ENCODE measurements around the gene ACADL. TPM values are rescaled to one million over a fixed set of nuclear protein-coding genes. Genes with fewer than 3 reads are reported as not detected.
"Not testable (repeated sequence)": the region's sequence is repeated elsewhere in the genome, so short reads cannot be mapped to it uniquely, and the experiment has no call there.

The ACADL gene
- total RNA-seq, 1 donor from 2014 or later = not detected

DNA sequence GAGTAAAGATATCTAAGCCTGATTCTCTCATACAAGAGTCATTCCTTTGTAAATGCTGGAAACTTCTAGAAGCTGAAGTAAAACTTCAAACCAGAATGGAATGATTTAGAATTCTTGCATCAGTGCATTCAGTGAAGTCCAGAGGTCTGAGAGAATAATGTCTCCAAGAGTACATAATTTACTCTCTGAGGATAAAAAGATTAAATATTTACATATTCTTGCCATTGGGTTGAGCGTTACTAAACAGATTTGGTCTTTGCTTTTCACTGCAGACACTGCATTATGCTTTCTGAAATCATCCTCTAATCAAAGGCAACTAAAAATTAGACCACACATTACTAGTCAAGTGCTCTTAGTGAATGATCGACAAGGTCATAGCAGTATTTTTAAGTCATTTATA lies 27.5 kb downstream of the ACADL start:
- H3K36me3 Mint-ChIP-seq (ENCODE audit: low read depth) = no peaks in the 10 kb centered on the region
- no peak overlapping the region for H3K27ac Mint-ChIP-seq
- intact Hi-C loops (cut with micrococcal nuclease) = loop anchor here (5.0 to 10.0 kb wide), 3 partner anchors 773 to 1800 kb away; partner anchors contain the start of gene MAP2
- DNase-seq (ENCODE audit: low spot score) = no peak
- H3K4me3 Mint-ChIP-seq (ENCODE audit: low read depth) = no peak overlapping the region
- peaks cover 12% of the 10 kb centered on the region for H3K27me3 Mint-ChIP-seq (ENCODE audit: low read depth)
- H3K4me1 Mint-ChIP-seq (ENCODE audit: low read depth) = peaks cover 3% of the 10 kb centered on the region
- H3K9me3 Mint-ChIP-seq = no peaks in the 10 kb centered on the region

DNA sequence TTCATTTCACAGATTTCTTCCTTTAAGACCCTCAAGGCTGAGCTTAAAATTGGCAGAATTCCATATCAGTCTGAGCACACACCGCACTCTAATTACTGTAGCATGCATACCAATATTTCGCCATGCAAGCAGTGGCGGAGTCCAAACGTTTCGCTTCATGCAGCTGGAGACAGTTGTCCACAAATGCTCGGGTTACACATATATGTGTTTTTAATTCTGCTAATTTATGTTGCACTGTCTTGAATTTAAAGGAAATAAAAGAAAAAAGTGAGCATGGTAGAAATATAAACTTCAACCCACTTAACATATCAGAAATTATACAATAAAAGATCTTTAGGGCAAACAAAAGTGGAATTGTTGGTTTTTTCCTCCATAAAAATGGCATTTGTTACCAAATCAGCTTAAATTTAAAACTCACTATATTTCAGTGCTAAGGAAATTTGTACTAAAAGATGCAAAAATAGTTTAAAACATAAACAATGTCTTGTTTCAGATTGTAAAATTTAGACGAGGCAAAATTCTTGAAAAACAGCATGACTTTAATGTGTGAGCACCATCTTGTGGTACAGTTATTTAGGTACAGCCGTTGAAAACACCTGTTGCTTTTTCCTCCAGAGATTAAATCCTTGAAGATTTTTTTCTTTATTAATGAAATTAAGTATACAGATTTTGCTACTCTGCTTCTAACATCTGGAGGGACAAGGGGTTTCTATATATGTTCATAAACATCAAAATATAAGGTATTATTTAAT lies 30.0 kb downstream of the ACADL start:
- no peaks in the 10 kb centered on the region for H3K36me3 Mint-ChIP-seq (ENCODE audit: low read depth)
- H3K4me3 Mint-ChIP-seq (ENCODE audit: low read depth) = no peak overlapping the region
- peaks cover 3% of the 10 kb centered on the region for H3K4me1 Mint-ChIP-seq (ENCODE audit: low read depth)
- intact Hi-C loops (cut with micrococcal nuclease) = loop anchor here (1.0 to 10.0 kb wide), 4 partner anchors 218 to 1798 kb away; partner anchors contain the start of gene MAP2
- DNase-seq (ENCODE audit: low spot score) = no peak
- H3K27ac Mint-ChIP-seq = no peak overlapping the region
- H3K9me3 Mint-ChIP-seq = no peaks in the 10 kb centered on the region
- peaks cover 10% of the 10 kb centered on the region for H3K27me3 Mint-ChIP-seq (ENCODE audit: low read depth)

DNA sequence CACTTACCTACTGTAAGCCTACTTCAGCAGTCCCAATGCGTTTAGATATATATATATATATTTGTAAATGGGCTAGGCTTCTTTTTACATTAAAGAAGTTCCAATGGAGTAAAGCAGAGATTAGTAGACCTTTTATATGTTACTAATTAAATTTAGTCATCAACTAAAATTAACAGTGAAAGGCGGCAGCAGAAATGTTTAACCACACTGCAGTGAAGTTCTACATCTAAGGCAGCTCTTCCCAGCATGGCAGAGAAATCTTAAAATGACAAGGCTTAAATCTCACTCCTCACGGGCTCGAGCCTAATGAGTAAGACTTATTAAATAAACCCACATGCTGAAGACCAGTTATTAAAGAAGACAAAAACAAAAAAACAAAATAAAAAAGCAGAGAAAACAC lies 34.9 kb downstream of the ACADL start:
- Mint-ChIP-seq H3K27ac (no peak overlapping the region), H3K4me3 (ENCODE audit: low read depth) (no peak overlapping the region), H3K36me3 (ENCODE audit: low read depth) (no peaks in the 10 kb centered on the region), H3K4me1 (ENCODE audit: low read depth) (no peaks in the 10 kb centered on the region), H3K27me3 (ENCODE audit: low read depth) (peaks cover 13% of the 10 kb centered on the region), H3K9me3 (peaks cover 12% of the 10 kb centered on the region)
- no peak for DNase-seq (ENCODE audit: low spot score)
- intact Hi-C loops (cut with micrococcal nuclease) = loop anchor here (10.0 kb wide), 2 partner anchors 766 to 856 kb away; partner anchors contain the start of gene MAP2

DNA sequence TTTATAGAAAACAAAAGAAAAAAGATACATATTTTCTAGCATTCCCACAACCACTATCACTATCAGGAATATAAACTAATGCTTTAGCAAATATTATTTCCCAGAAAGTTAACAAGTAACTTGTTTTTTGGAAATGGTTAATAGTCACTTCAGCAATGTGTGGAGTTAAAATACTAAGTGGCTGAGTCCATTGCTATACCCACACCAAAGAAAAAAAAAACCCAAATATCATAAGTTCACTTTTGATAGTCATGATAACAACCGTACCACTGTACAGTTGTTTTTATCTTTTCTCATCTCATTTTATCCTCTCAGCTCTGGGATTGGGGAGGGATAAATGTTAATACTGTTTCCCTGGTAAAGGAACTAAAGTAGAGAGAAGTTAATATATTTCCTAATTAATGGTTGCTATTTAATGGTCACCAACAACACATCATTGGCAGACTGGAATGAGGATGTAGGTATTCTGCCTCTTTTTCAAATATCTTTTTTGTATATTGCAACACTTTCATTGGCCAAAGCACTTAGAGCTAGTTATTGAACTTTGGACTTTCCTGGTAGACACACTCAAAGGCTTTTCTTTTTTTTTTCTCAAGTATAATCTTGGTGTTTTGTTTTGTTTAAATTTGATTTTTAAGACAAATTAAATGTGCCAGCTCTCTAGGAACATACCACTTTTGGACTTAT lies 35.7 kb downstream of the ACADL start:
- DNase-seq (ENCODE audit: low spot score) = no peak
- intact Hi-C loops (cut with micrococcal nuclease) = loop anchor here (10.0 kb wide), 2 partner anchors 765 to 855 kb away; partner anchors contain the start of gene MAP2
- H3K4me1 Mint-ChIP-seq (ENCODE audit: low read depth) = no peaks in the 10 kb centered on the region
- peaks cover 3% of the 10 kb centered on the region for H3K36me3 Mint-ChIP-seq (ENCODE audit: low read depth)
- H3K27me3 Mint-ChIP-seq (ENCODE audit: low read depth) = peaks cover 8% of the 10 kb centered on the region
- H3K27ac Mint-ChIP-seq = no peak overlapping the region
- no peak overlapping the region for H3K4me3 Mint-ChIP-seq (ENCODE audit: low read depth)
- H3K9me3 Mint-ChIP-seq = peaks cover 20% of the 10 kb centered on the region

DNA sequence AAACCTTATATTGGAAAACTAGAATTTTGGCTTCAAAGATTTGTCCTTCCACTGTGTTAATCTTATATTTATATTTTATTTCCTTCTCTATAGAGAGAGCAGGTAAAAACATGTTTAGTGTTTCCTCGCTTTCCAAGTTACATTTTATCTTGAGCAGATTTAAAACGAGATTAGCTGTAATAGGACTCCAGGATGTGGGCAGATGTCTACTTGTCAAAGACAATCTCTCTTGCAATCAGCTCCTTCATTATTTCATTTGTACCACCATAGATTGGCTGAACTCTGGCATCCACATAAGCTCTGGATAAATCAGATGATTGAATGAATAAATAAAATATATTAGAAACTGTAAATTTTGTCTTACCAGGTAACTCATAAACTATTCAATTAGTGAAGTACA lies 36.5 kb downstream of the ACADL start:
- Mint-ChIP-seq H3K4me3 (ENCODE audit: low read depth) (no peak overlapping the region), H3K36me3 (ENCODE audit: low read depth) (peaks cover 10% of the 10 kb centered on the region), H3K9me3 (peaks cover 28% of the 10 kb centered on the region), H3K27ac (no peak overlapping the region), H3K27me3 (ENCODE audit: low read depth) (peaks cover 3% of the 10 kb centered on the region), H3K4me1 (ENCODE audit: low read depth) (peaks cover 4% of the 10 kb centered on the region)
- intact Hi-C loops (cut with micrococcal nuclease) = no loop called here
- DNase-seq (ENCODE audit: low spot score) = no peak

DNA sequence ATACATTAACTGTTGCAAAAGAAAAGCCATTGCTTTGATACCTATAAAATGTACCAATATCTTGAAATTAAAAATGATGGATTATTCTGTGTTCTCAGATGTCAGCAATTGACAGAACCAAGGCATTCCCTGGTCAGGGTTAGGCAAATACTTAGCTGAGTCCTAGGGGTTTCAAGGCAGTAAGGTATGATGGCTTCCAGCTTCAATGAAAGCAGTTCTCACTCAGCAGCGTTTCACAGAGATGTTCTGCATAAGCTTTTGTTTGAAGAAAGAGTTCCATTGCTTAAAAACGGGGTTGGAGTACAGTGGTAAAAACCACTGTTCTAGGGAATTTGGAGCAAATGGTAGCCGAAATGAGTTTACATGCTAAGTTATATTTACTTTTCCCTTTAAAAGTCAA lies 37.1 kb downstream of the ACADL start:
- Mint-ChIP-seq H3K4me1 (ENCODE audit: low read depth) (peaks cover 5% of the 10 kb centered on the region), H3K9me3 (peaks cover 34% of the 10 kb centered on the region), H3K27me3 (ENCODE audit: low read depth) (peaks cover 3% of the 10 kb centered on the region), H3K4me3 (ENCODE audit: low read depth) (no peak overlapping the region), H3K27ac (no peak overlapping the region), H3K36me3 (ENCODE audit: low read depth) (peaks cover 10% of the 10 kb centered on the region)
- no peak for DNase-seq (ENCODE audit: low spot score)
- intact Hi-C loops (cut with micrococcal nuclease) = no loop called here

DNA sequence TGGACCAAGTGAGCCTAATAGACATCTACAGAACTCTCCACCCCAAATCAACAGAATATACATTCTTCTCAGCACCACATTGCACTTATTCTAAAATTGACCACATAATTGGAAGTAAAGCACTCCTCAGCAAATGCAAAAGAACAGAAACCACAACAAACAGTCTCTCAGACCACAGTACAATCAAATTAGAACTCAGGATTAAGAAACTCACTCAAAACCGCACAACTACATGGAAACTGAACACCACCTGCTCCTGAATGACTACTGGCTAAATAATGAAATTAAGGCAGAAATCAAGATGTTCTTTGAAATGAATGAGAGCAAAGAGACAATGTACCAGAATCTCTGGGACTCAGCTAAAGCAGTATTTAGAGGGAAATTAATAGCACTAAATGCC lies 41.3 kb downstream of the ACADL start:
- DNase-seq (ENCODE audit: low spot score); H3K27me3 Mint-ChIP-seq (ENCODE audit: low read depth); H3K4me3 Mint-ChIP-seq (ENCODE audit: low read depth); H3K27ac Mint-ChIP-seq; intact Hi-C loops (cut with micrococcal nuclease): not testable (repeated sequence)
- Mint-ChIP-seq H3K9me3 (peaks cover 39% of the 10 kb centered on the region), H3K4me1 (ENCODE audit: low read depth) (peaks cover 18% of the 10 kb centered on the region), H3K36me3 (ENCODE audit: low read depth) (peaks cover 10% of the 10 kb centered on the region)

DNA sequence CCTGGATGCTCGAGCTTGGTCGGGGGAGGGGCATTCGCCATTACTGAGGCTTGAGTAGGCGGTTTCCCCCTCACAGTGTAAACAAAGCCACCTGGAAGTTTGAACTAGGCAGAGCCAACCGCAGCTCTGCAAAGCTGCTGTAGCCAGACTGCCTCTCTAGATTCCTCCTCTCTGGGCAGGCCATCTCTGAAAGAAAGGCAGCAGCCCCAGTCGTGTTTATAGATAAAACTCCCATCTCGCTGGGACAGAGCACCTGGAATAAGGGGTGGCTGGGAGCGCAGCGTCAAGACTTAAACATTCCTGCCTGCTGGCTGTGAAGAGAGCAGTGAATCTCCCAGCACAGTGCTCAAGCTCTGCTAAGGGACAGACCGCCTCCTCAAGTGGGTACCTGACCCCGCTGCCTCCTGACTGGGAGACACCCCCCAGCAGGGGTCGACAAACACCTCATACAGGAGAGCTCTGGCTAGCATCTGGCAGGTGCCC lies 43.6 kb downstream of the ACADL start:
- DNase-seq (ENCODE audit: low spot score) = peak; percentile 19
- peaks cover 10% of the 10 kb centered on the region for H3K36me3 Mint-ChIP-seq (ENCODE audit: low read depth)
- H3K9me3 Mint-ChIP-seq = peaks cover 38% of the 10 kb centered on the region
- H3K4me3 Mint-ChIP-seq (ENCODE audit: low read depth); H3K27ac Mint-ChIP-seq; intact Hi-C loops (cut with micrococcal nuclease): not testable (repeated sequence)
- H3K27me3 Mint-ChIP-seq (ENCODE audit: low read depth) = peaks cover 24% of the 10 kb centered on the region
- peaks cover 18% of the 10 kb centered on the region for H3K4me1 Mint-ChIP-seq (ENCODE audit: low read depth)

DNA sequence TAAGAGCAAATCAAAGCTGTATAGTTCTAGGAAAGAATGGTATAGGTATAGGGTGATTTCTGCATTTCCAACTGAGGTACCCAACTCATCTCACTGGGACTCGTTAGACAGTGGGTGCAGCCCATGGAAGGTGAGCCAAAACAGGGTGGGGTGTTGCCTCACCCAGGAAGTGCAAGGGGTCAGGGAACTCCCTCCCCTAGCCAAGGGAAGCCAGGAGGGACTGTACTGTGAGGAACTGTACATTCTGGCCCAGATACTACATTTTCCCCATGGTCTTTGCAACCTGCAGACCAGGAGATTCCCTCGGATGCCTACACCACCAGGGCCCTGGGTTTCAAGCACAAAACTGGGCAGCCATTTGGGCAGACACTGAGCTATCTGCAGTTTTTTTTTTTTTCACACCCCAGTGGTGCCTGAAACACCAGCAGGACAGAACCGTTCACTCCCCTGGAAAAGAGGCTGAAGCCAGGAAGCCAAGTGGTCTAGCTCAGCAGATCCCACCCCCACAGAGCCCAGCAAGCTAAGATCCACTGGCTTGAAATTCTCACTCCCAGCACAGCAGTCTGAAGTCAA lies 44.1 kb downstream of the ACADL start:
- H3K27ac Mint-ChIP-seq; H3K4me3 Mint-ChIP-seq (ENCODE audit: low read depth); DNase-seq (ENCODE audit: low spot score); intact Hi-C loops (cut with micrococcal nuclease): not testable (repeated sequence)
- Mint-ChIP-seq H3K9me3 (peaks cover 33% of the 10 kb centered on the region), H3K4me1 (ENCODE audit: low read depth) (peaks cover 18% of the 10 kb centered on the region), H3K36me3 (ENCODE audit: low read depth) (peaks cover 10% of the 10 kb centered on the region), H3K27me3 (ENCODE audit: low read depth) (peaks cover 28% of the 10 kb centered on the region)

DNA sequence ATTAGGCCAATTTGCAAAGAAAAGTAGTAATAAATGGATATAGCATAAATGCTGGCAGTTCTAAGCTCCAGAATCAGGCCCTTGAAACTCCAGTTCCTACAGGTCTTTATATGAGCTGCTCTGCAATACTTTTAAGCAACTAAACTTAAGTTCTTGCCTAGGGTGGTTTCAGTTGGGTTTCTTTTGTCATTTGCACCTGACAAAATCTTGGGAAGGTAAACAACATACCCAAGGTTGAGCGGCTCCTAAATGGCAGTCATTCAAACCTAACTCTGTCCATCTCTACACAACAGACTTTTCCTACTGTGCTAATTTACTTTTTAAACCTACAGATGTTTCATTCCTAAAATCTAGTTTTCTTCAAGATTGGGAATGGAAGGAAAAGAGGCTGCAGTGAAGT lies 44.8 kb downstream of the ACADL start:
- H3K27me3 Mint-ChIP-seq (ENCODE audit: low read depth) = peaks cover 31% of the 10 kb centered on the region
- DNase-seq (ENCODE audit: low spot score) = no peak
- H3K36me3 Mint-ChIP-seq (ENCODE audit: low read depth) = peaks cover 10% of the 10 kb centered on the region
- no peak overlapping the region for H3K4me3 Mint-ChIP-seq (ENCODE audit: low read depth)
- peaks cover 18% of the 10 kb centered on the region for H3K4me1 Mint-ChIP-seq (ENCODE audit: low read depth)
- H3K9me3 Mint-ChIP-seq = peaks cover 29% of the 10 kb centered on the region
- intact Hi-C loops (cut with micrococcal nuclease) = no loop called here
- H3K27ac Mint-ChIP-seq = no peak overlapping the region

DNA sequence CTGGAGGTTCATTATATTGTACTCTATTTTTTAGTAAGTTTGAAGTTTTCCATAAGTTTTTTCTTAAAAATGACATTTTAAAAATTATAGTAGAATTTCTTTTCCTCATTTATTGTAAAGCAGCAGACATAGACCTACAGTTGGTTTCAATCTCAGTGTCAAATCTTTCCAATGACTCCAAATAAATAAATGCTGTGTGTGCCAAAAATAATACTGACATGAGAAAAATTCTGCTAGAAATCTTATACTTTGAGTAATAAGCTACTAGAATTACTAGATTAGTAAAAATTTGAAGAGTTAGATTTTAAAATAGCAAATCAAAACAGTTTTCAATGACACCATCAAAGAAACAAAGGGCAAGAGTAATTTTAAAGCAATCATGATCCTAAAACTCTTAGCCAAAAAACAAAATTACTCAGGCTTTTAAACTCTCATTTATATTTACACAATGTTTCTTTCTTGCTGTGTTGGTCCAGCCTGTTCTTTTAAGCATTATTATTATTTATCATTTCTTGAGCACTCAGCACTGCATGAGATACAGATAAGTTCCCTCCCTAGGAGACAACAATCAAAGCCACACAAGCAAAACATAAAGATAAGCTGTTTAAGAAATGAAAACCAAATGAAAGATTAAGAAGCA lies 45.8 kb downstream of the ACADL start:
- peaks cover 31% of the 10 kb centered on the region for H3K27me3 Mint-ChIP-seq (ENCODE audit: low read depth)
- no peak overlapping the region for H3K4me3 Mint-ChIP-seq (ENCODE audit: low read depth)
- H3K9me3 Mint-ChIP-seq = peaks cover 19% of the 10 kb centered on the region
- H3K4me1 Mint-ChIP-seq (ENCODE audit: low read depth) = peaks cover 18% of the 10 kb centered on the region
- intact Hi-C loops (cut with micrococcal nuclease) = no loop called here
- DNase-seq (ENCODE audit: low spot score) = no peak
- peaks cover 8% of the 10 kb centered on the region for H3K36me3 Mint-ChIP-seq (ENCODE audit: low read depth)
- H3K27ac Mint-ChIP-seq = no peak overlapping the region

DNA sequence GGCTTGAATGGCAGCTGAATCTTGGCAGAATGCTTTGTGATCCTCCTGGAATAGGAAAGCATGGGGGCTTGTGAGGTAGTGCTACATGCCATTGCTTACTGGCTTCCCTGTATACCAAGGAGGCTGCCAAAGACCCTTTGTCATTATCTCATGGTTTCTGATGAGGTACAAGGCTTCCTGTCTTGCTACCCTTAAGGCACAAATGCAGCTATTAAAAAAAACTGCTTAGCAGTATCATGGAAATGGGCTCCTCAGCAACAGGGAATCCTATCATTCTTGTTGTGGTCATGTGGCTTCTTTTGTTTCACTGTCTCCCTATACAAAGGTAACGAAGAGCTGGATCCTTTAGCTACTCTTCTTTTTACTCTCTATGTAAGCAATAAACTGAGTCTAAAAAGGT lies 47.5 kb downstream of the ACADL start:
- Mint-ChIP-seq H3K27ac (no peak overlapping the region), H3K4me1 (ENCODE audit: low read depth) (peaks cover 13% of the 10 kb centered on the region), H3K36me3 (ENCODE audit: low read depth) (no peaks in the 10 kb centered on the region), H3K27me3 (ENCODE audit: low read depth) (peaks cover 36% of the 10 kb centered on the region), H3K9me3 (peaks cover 5% of the 10 kb centered on the region), H3K4me3 (ENCODE audit: low read depth) (no peak overlapping the region)
- intact Hi-C loops (cut with micrococcal nuclease) = no loop called here
- no peak for DNase-seq (ENCODE audit: low spot score)
